HG02623 (cell line): ENCODE data around the gene LRBA.

ENCODE experiments used
- ATAC-seq: cut with Tn5 transposase; IDR thresholded peaks from one replicate; pipeline ENCODE4 v1.9.1; 2021; ENCODE audit warnings: moderate library complexity; ENCODE audit not compliant: unreplicated experiment

Gene LRBA

DNA sequence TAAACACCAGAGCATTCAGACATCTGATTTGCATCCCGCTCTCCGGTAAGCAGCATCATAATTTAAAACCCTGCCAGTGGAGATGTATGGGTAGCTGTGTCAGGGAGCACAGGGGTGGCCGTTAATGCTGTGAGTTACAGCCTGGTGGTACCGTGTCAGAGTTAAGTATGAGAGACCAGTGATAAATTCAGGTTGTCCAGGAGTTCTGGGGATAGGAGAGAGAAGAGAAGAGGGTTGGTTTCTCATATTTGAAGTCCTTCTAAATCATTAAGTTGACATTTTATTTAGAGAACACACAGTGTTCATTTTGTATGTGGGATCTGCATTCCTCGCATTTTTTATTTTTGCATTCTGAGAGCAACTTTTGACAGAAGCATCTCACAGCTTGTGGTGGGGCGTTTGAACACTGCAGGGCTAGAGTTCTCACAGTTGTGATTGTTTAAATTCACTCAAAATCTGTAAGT lies 779.2 kb downstream of the LRBA start:
- no peak for ATAC-seq

DNA sequence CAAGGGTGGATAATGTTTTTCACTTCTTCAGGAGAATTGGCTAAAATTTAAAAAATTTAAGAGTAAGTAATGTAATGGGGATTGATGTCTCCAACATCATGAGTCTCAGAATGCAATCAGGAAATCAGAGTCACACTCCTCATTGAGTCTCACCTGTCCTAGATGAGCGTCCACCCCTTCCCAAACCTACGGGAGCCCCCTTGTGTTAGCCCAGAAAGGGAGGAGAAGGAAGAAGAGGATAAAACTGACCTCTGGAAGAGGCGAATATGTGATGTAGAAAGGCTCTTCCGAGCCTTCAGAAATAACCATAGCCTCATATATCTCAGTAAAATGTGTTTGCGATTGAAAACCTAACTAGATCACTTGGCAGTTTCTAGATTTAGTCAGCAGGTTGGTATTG lies 779.8 kb downstream of the LRBA start:
- no peak for ATAC-seq

DNA sequence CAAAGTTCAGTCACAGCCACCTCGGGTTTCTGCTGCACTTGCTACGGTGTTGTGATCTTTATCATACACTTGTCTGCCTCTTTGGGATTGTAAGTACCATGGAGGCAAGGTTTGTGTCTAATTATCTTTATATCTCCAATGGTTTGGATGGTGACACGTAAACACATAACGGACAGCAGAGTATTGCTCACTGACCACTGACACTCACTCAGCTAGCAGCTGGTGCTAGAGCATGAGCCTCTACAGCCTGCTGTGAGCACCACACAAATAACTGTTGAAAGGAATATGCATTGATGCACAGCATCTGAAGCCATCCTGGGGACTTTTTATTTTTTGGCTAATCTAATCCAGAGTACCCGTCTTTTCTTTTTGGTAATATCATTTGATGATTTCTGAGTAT lies 780.8 kb downstream of the LRBA start:
- ATAC-seq = no peak

DNA sequence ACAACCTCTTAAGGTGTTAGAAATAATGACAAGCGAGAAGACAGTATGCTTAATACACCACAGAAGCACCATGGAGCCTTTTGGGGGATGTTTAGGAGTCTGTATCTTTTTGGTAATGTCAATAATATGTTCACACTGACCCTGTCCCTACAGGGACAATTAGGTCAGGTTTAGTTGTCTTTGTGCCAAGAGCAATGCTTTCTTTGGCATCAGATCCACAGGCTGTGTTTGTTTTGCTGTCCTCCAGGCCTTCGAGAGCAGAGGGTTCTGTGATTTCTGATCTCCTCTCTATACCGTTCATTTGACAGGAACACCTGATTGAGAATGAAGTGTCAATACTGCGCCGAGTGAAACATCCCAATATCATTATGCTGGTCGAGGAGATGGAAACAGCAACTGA lies 783.1 kb downstream of the LRBA start:
- no peak for ATAC-seq

DNA sequence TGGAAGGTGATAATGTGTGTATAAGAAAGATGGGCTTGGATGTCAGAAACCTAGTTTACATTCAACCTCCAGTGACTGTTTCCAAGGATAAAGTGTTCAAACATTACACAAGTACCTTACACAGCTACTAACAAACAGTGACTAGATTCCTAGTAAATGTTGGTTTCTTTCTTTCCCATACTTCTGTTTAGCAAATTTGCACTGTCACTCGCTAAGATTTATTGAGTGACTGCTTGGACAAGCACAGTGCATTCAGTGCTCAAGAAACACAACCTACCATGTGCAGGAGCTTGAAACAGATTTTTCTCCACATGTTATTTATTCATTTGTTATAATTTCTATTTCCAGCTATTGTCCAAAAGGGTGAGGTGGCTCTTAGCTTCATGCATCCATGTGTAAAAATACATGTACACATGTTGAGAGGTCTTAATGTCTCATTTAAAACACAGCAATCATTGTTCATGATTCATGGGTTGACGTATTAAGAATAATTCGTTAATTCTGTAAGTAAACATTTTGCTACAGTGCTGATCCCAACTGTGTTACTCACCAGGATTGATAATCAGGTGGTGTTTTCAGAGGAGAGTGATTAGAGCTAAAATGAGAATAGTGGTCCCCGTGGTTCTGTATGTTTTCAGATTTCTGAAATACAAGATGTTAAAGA lies 783.8 kb downstream of the LRBA start:
- ATAC-seq = no peak

DNA sequence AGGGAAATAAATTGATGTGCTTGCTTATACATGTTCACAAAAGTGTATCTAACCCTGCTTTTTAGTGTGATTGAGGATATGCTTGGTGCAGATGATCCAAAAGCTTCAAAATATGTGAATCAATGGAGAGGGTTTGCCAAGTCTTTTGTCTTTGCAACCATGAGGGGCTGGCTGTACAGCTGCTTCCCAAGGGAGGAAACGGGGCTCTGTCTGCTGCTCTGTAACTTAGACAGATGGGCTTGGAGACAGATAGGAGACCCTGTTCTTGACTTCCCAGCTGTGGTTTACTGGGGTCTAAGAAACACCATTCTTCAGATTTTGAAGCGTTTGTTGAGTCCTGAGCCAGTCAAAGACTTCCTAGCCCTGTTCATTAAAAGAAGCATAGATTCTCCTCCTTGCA lies 784.5 kb downstream of the LRBA start:
- no peak for ATAC-seq

DNA sequence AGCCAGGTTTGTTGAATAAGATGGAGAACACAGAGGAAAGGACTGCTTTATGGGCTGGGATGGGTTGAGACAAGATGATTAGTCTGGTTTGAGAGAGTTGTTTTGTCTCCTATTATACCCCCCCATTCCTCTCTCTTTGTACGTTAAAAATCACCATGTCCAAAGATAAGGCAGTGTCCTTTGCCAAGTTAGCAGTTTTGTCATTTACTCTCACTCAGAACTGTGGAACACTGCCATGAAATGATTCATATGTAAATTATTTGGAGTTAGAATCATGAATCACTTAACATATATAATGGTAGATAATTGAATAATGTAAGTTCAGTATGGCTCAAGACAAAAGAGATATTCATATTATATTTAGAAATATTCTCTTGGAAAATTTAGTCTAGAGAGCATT lies 785.6 kb downstream of the LRBA start:
- ATAC-seq = no peak

DNA sequence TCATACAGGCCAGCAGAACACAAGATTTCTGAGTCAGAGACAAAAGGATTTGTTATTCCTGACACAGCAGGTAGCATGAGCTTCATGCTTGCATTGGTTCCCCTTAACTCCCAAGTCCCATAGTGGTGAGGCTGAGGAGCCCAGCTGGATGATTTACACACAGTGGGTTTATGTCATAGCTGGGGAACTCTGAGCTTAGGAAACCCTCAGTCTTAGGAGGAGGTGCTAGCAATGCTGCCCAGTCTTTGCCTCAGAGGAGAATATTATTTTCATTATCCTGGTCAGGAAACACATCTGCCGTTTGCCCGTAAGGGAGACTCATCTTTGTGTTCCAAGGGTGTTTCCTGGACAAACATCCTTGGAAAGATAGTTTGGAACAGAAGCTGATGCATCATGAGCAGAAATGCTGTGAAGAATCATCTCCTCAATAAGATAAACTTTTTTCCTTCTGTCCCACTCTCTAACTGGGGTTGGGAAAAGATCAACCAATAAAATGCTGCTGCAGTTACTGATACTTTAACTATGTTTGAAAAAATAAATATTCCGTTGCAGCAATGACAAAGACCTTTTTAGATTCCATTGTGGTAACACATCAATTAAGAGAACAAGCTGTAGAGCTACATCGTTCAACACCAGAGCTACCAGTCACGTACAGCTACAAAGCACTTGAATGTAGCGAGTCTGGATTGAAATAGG lies 790.0 kb downstream of the LRBA start:
- no peak for ATAC-seq

DNA sequence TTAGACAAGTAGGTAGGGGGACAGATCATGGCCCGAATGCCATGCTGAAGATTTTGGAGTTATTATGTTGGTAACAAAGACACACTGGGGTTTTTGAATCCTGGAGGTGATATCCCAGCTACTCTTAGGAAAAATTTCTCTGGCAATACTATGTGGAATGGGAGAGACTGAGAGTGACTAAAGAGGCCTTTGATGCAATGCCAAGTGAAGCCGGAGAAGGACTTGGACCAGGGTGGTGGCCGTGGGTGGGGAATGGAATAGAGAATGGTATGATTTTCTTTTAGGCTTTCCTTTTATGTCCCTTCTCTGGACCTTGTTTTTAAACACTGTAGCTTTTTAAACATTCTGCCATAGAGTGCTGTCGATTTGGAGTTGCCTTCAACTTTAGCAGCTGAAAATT lies 795.2 kb downstream of the LRBA start:
- ATAC-seq = no peak

DNA sequence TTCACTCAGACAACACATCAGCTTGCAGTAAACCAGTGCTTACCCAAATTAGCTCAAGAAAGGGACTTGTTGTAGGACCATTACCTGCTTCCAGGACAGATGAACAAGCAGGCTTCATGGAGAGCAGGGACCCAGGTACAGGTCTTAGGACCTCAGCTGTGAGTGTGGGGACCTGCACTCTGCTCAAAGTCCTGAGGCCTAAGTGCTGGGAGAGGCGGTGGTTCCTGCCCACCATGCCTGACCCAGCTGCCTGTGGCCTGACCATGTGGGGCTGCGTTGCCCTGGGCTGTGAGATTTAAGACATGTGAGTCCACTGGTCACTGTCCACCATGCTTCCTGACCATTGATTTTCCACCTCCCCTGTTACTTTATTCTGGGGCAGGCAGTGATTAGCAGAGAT lies 796.6 kb downstream of the LRBA start:
- ATAC-seq = no peak

DNA sequence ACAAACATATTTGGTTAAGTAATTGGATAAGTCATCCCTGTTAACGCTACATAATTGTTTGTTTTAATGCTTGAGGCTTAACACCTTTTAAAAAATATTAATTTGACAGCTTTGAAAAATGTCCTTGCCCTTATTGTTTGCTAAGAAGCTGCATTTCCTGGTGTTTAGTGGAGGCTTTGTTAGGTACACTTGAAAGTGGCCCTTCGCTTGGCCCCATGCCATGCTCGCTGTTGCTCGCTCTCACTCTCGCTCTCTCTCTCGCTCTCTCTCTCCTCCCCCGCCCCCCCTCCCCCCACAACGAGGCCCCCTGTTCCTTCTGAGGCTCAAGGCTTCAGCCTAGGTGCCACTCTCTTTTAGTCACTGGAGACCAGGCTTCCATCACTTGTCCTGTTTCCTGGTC lies 797.3 kb downstream of the LRBA start:
- no peak for ATAC-seq

DNA sequence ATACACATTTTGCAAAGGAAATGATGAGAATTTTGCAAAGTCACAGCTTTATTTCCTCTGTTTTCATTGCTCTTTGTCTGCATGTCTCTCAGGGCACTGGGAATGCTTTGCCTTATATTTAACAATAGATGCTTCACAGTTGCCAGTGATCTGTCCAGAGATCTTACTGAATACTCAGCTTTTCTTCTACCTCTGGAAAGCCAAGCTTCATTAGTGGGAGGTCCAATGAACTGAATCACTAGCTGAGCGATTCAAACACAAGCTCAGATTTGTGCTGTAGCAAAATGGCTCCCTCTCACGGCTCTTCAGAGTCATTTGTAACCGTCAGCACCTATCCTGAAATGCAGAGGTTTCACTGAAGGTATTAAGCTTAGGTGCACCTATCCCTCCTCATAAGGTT lies 797.9 kb downstream of the LRBA start:
- no peak for ATAC-seq

DNA sequence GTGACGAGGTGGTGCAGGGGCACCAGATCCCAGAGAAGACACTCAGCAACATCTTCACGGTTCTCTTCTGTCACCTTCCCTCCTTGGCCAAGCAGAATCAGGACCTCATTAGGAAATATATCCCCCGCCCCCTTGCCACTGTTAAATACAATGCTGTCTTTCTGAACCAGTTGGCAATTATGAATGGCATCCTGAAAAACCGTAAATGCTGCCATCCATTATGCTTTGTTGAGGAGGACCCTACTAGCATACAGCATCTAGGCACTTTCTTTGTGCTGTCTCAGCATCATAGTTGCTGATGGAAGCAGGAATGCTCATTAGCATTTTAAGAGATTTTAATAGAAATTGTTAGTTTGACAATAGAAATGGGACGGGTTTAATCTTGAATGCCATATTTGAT lies 798.4 kb downstream of the LRBA start:
- ATAC-seq = no peak

DNA sequence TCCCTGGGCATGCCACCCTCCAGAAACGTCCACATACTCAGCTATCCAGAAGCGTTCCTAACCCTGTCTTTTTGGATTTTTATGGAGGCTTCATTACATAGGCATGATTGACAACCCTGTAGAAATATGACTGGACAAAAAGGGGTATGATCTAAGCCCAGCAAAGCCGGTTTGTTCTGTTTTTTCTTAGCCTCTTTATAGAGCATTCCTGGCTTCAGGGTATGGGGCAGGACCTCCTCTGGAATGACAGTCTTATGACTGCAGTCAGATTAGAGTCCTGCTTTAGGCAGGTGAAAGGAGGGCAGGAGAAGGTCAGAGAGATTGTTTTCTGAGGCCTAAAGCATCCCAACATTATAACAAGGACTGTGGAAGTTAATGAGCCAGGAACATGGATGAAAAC lies 799.5 kb downstream of the LRBA start:
- no peak for ATAC-seq
